HEK293T (cell line): Measurements from ENCODE around the gene GMEB1.
"Not testable (repeated sequence)": the region's sequence is repeated elsewhere in the genome, so short reads cannot be mapped to it uniquely, and the experiment has no call there.

Experiments
- CTCF ChIA-PET: fragments of 350-600 bp; formaldehyde crosslinking; extraction: SDS; loops from one replicate; lab custom pipeline; 2021; ENCODE audit warnings: antibody characterized with exemption, inconsistent platforms; lab: Yijun Ruan, JAX
- POLR2A ChIA-PET: fragments of 350-600 bp; formaldehyde crosslinking; extraction: SDS; loops from one replicate; lab custom pipeline; 2020; ENCODE audit warnings: antibody characterized with exemption, inconsistent platforms; lab: Yijun Ruan, JAX
- DNase-seq: peaks from one replicate; pipeline ENCODE4 v3.0.0; 2012; ENCODE audit warnings: mixed read lengths; ENCODE audit errors: extremely low spot score
- ARNT ChIP-seq: fragments of 450-650 bp; IDR thresholded peaks from 2 replicates; pipeline ENCODE4 v1.6.1; 2017; ENCODE audit warnings: mild to moderate bottlenecking
- BHLHE40 ChIP-seq: fragments of 450-650 bp; IDR thresholded peaks from 2 replicates; pipeline ENCODE4 v1.6.1; 2016; ENCODE audit warnings: mild to moderate bottlenecking, moderate library complexity, borderline replicate concordance
- CTBP1 ChIP-seq: fragments of 450-650 bp; IDR thresholded peaks from 2 replicates; pipeline ENCODE4 v1.6.1; 2016; ENCODE audit warnings: borderline replicate concordance
- ELF4 ChIP-seq: fragments of 450-650 bp; IDR thresholded peaks from 2 replicates; pipeline ENCODE4 v1.6.1; 2017; ENCODE audit warnings: antibody characterized with exemption
- FOXA1 ChIP-seq: fragments of 450-650 bp; IDR thresholded peaks from 2 replicates; pipeline ENCODE4 v1.6.1; 2016; ENCODE audit warnings: mild to moderate bottlenecking
- FOXK2 ChIP-seq: fragments of 450-650 bp; IDR thresholded peaks from 2 replicates; pipeline ENCODE4 v1.6.1; 2016; ENCODE audit warnings: mild to moderate bottlenecking
- FOXM1 ChIP-seq: fragments of 450-650 bp; IDR thresholded peaks from 2 replicates; pipeline ENCODE4 v1.6.1; 2017; ENCODE audit warnings: mild to moderate bottlenecking, borderline replicate concordance
- HDGF ChIP-seq: fragments of 450-650 bp; IDR thresholded peaks from 2 replicates; pipeline ENCODE4 v1.6.1; 2017; ENCODE audit warnings: antibody characterized with exemption, borderline replicate concordance
- L3MBTL2 ChIP-seq: fragments of 450-650 bp; conservative IDR thresholded peaks from 2 replicates; pipeline ENCODE4 v1.6.1; 2016; ENCODE audit warnings: mild to moderate bottlenecking
- LEF1 ChIP-seq: fragments of 450-650 bp; IDR thresholded peaks from 2 replicates; pipeline ENCODE4 v1.6.1; 2017; ENCODE audit warnings: mild to moderate bottlenecking, borderline replicate concordance
- NFRKB ChIP-seq: fragments of 450-650 bp; IDR thresholded peaks from 2 replicates; pipeline ENCODE4 v1.6.1; 2016; ENCODE audit warnings: mild to moderate bottlenecking, moderate library complexity
- SP1 ChIP-seq: fragments of 450-650 bp; IDR thresholded peaks from 2 replicates; pipeline ENCODE4 v1.6.1; 2017
- SUZ12 ChIP-seq: fragments of 450-650 bp; IDR thresholded peaks from 2 replicates; pipeline ENCODE4 v1.6.1; 2016; ENCODE audit warnings: mild to moderate bottlenecking
- TARDBP ChIP-seq: fragments of 450-650 bp; IDR thresholded peaks from 2 replicates; pipeline ENCODE4 v1.6.1; 2016
- ZNF384 ChIP-seq: fragments of 450-650 bp; IDR thresholded peaks from 2 replicates; pipeline ENCODE4 v1.6.1; 2016
- TF ChIP-seq, protein P1 (sequence below): fragments of 450-650 bp; IDR thresholded peaks from 2 replicates; pipeline ENCODE4 v1.6.1; 2016

The GMEB1 gene

DNA sequence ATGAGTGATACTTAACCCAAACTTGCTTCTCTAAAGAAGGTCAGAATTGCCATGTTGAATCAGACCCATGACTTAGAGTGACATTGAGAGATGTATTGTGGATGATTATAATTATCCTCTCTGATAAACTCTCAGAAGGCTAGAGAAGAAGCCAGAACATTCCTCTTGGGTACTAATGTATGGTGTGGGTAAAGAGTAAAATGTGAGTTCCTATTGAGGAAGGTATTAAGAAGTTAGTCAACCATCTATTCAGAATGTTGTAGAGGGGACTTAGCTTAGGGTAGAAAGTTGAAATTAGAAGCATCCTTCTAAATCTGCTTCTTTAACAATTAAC is 7.3 kb downstream of the GMEB1 start:
- ChIA-PET POLR2A (no interaction called here), CTCF (interaction anchor here (0.6 kb wide), 2 partner anchors 178 to 735 kb away, joined by 4 to 5 read pairs; no protein-coding TSS in a partner anchor)
- no peak for TF ChIP-seq FOXA1
- TF ChIP-seq, protein P1, sequence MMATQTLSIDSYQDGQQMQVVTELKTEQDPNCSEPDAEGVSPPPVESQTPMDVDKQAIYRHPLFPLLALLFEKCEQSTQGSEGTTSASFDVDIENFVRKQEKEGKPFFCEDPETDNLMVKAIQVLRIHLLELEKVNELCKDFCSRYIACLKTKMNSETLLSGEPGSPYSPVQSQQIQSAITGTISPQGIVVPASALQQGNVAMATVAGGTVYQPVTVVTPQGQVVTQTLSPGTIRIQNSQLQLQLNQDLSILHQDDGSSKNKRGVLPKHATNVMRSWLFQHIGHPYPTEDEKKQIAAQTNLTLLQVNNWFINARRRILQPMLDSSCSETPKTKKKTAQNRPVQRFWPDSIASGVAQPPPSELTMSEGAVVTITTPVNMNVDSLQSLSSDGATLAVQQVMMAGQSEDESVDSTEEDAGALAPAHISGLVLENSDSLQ: peak; percentile 60
- DNase-seq: no peak

GRCh38 chr1:28680151-28680550 is 11.6 kb downstream of the GMEB1 start:
- no peak for DNase-seq
- TF ChIP-seq FOXA1 (no peak), FOXK2 (no peak), NFRKB (no peak), SUZ12 (no peak), L3MBTL2 (no peak), TARDBP (no peak), ELF4 (no peak), ZNF384 (no peak), HDGF (no peak)
- ChIA-PET CTCF (interaction anchor here (0.7 kb wide), 1 partner anchor 824 kb away, joined by 5 read pairs; no protein-coding TSS in a partner anchor), POLR2A (interaction anchor here (2.3 kb wide), 1 partner anchor 11 kb away, joined by 7 read pairs; the partner anchor contains the start of gene GMEB1)

DNA sequence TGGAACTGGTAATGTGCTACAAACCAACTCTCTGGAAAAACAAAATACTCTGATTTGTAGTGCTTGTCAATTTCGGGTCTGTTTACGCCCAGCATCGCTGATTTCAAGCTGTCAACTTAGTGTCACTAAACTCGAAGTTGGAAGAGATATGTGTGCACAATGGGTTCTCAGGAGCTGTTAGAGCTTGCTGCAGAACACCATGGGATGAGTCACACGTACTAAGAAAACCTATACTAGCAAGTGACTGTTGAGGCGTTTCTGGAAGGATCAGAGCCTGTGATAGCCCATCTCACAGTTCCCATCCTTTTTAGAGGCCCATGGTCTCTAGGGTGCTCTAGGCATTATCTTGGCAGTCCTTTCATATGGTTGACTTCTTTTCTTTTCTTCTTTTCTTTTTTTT is 14.3 kb downstream of the GMEB1 start:
- CTCF ChIA-PET: interaction anchor here (0.5 kb wide), 1 partner anchor 1147 kb away, joined by 3 read pairs; no protein-coding TSS in a partner anchor
- TF ChIP-seq FOXK2: no peak
- no peak for TF ChIP-seq ELF4
- no peak for TF ChIP-seq FOXM1
- TF ChIP-seq SUZ12: no peak
- no peak for TF ChIP-seq NFRKB
- no peak for TF ChIP-seq LEF1
- TF ChIP-seq FOXA1: no peak
- TF ChIP-seq TARDBP: no peak
- TF ChIP-seq CTBP1: no peak
- no peak for TF ChIP-seq SP1
- TF ChIP-seq BHLHE40: no peak
- TF ChIP-seq, protein P1: no peak
- no peak for TF ChIP-seq L3MBTL2
- DNase-seq: no peak
- POLR2A ChIA-PET: interaction anchor here (1.0 to 2.1 kb wide), 4 partner anchors 13 to 54 kb away, joined by 3 to 10 read pairs (median 4); partner anchors contain the start of genes GMEB1, RNU11 and YTHDF2

DNA sequence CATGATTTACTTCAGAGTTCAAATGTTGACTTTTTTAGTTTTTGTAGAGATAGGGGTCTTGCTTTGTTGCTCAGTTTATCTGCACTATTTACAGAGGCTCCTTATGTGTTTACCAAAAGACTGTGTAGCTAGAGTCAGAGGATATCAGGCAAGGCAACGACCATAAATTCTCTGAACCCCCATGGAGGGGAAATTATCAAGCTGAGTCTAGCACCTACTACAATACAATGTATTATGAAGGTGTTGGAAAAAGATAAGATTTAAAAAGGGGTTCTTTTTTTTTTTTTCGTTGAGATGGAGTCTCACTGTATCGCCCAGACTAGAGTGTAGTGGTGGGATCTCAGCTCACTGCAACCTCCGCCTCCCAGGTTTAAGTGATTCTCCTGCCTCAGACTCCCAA is 16.4 kb downstream of the GMEB1 start:
- CTCF ChIA-PET: no interaction called here
- no peak for DNase-seq
- no peak for TF ChIP-seq BHLHE40
- TF ChIP-seq FOXA1: no peak
- no peak for TF ChIP-seq FOXM1
- TF ChIP-seq ELF4: no peak
- no peak for TF ChIP-seq ARNT
- no peak for TF ChIP-seq HDGF
- TF ChIP-seq SP1: no peak
- TF ChIP-seq ZNF384: no peak
- no peak for TF ChIP-seq TARDBP
- no peak for TF ChIP-seq FOXK2
- TF ChIP-seq LEF1: no peak
- no peak for TF ChIP-seq L3MBTL2
- TF ChIP-seq, protein P1: no peak
- no peak for TF ChIP-seq SUZ12
- no peak for TF ChIP-seq CTBP1
- TF ChIP-seq NFRKB: no peak
- POLR2A ChIA-PET: no interaction called here

- DNase-seq, CTCF ChIA-PET, POLR2A ChIA-PET: not testable (repeated sequence)
Measured at GRCh38 chr1:28691627-28692026, 23.0 kb downstream of the GMEB1 start.

GRCh38 chr1:28703629-28704028 is 35.0 kb downstream of the GMEB1 start:
- CTCF ChIA-PET: no interaction called here
- DNase-seq: no peak
- POLR2A ChIA-PET: no interaction called here
- TF ChIP-seq ZNF384: no peak
- TF ChIP-seq ARNT: no peak
- TF ChIP-seq LEF1: no peak
- TF ChIP-seq HDGF: no peak
- TF ChIP-seq FOXA1: no peak
- TF ChIP-seq BHLHE40: no peak
- no peak for TF ChIP-seq FOXK2
- TF ChIP-seq FOXM1: no peak
- no peak for TF ChIP-seq NFRKB
- no peak for TF ChIP-seq L3MBTL2
- TF ChIP-seq SUZ12: no peak
- no peak for TF ChIP-seq TARDBP
- TF ChIP-seq, protein P1: no peak
- no peak for TF ChIP-seq SP1
- no peak for TF ChIP-seq ELF4
- no peak for TF ChIP-seq CTBP1
